SK-N-MC (cell line): ENCODE data around the gene FBXO21.
"Not testable (repeated sequence)": the region's sequence is repeated elsewhere in the genome, so short reads cannot be mapped to it uniquely, and the experiment has no call there.

Experiments used
- DNase-seq: peaks from one replicate; pipeline ENCODE4 v3.0.0-alpha.2; 2011; ENCODE audit warnings: low read depth, low spot score
- H3K27ac ChIP-seq: fragments of 200-600 bp; sonication (generic); 2 replicates; pipeline ENCODE4 v1.5.1; 2016; ENCODE audit warnings: mixed run types
- H3K36me3 ChIP-seq: fragments of 200-600 bp; sonication (generic); 2 replicates; pipeline ENCODE4 v1.6.1; 2017; ENCODE audit warnings: antibody characterized with exemption, low read length, mixed read lengths; ENCODE audit not compliant: insufficient read depth
- H3K4me3 ChIP-seq: fragments of 200-600 bp; sonication (generic); 2 replicates; pipeline ENCODE4 v1.5.1; 2016
- H3K9ac ChIP-seq: fragments of 200-600 bp; sonication (generic); 2 replicates; pipeline ENCODE4 v1.8.0; 2017; ENCODE audit warnings: mixed run types, mixed read lengths; ENCODE audit not compliant: insufficient read length
- H3K9me3 ChIP-seq: fragments of 200-600 bp; sonication (generic); 2 replicates; pipeline ENCODE4 v1.6.1; 2017; ENCODE audit warnings: low read depth, mild to moderate bottlenecking, antibody characterized with exemption, low read length, moderate library complexity, mixed read lengths
- EZH2 ChIP-seq: fragments of 200-600 bp; sonication (generic); IDR thresholded peaks from one replicate; pipeline ENCODE4 v1.6.1; 2017; ENCODE audit warnings: antibody characterized with exemption
- FOXP2 ChIP-seq: optimal IDR thresholded peaks from 2 replicates; pipeline ENCODE3; 2011; ENCODE audit warnings: mild to moderate bottlenecking, moderate library complexity; ENCODE audit not compliant: insufficient read depth; ENCODE audit errors: extremely low read length, control extremely low read depth
- POLR2AphosphoS5 ChIP-seq: IDR thresholded peaks from 2 replicates; pipeline ENCODE4 v1.6.1; 2012; ENCODE audit warnings: mild to moderate bottlenecking, low read depth, low read length, borderline replicate concordance

Gene FBXO21

GRCh38 chr12:117100251-117100650 lies 90.0 kb downstream of the FBXO21 start:
- no peak for DNase-seq
- no peaks in the 10 kb centered on the region for H3K9me3 ChIP-seq
- TF ChIP-seq EZH2 (no peak), FOXP2 (no peak), POLR2AphosphoS5 (no peak)
- H3K36me3 ChIP-seq: no peaks in the 10 kb centered on the region
- H3K9ac ChIP-seq: no peak overlapping the region
- no peak overlapping the region for H3K4me3 ChIP-seq
- no peak overlapping the region for H3K27ac ChIP-seq

DNA sequence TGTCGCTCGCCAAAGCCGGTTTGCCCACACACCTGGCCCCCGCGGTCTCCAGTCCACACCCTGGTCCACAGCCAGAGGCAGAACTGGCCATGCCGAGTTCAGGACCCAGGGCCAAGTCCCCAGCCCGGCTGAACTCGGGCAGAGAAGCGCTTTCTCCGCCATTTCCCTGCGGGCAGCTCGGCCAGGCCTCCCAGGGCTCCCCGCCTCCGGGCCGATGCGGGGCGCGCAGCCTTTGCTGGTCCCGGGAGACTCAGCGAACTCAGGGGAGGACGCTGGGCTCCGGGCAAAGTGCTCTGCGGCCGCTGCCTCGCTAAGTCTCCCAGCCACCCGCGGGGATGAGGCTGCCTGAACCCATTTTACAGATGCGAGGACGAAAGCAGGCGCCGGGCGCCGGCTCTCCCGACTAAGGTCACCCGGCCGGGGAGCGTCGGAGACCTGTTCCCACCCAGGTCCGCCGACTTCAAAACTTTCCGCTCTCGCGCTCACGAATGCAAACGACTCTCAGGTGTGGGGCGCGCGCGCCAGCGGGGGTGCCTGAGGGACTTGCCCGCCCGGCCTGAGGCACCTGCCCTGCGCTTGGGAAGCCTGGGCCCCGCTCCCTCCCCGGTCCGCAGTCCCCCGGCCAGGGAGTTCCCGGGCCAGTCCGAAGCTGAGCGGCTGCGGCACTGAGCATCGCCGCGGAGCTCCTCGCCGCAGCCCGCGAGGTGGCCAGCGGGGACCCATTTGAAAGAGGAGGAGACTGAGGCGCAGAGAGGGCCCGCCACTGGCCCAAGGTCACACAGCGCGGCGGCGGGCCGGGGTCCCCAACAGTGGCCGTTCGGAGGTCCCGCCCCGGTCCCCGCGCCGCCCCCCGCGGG lies 91.7 kb downstream of the FBXO21 start:
- no peaks in the 10 kb centered on the region for H3K36me3 ChIP-seq
- no peaks in the 10 kb centered on the region for H3K9me3 ChIP-seq
- no peak overlapping the region for H3K9ac ChIP-seq
- peak overlapping the region; percentile 72 for H3K4me3 ChIP-seq
- H3K27ac ChIP-seq: no peak overlapping the region
- DNase-seq: no peak
- peak; percentile 91 for TF ChIP-seq EZH2
- no peak for TF ChIP-seq FOXP2

- Histone ChIP-seq H3K36me3 (no peaks in the 10 kb centered on the region), H3K4me3 (no peak overlapping the region), H3K9me3 (no peaks in the 10 kb centered on the region), H3K9ac (no peak overlapping the region), H3K27ac (no peak overlapping the region)
- TF ChIP-seq EZH2 (no peak), POLR2AphosphoS5 (no peak), FOXP2 (no peak)
- DNase-seq: no peak
Measured at GRCh38 chr12:117098024-117098360, 92.3 kb downstream of the FBXO21 start.

DNA sequence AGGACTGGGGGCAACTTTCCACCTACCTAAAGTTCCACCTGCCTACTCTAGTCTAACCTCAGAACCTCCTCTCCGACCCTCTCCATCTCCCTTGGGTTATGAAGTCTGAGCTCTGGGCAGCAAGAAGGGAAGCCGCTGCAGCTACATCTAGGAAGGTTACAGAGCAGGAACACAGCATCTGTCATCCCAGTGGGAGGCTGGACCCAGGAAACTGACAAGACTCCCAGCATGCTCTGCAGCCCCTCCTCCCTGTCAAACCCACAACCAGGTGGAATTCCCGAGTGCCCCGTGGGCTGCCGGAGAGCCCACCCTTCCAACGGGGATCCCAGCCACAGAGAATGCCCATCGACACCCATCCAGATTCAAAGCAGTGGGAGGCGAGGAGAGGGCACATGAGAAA lies 93.1 kb downstream of the FBXO21 start:
- TF ChIP-seq POLR2AphosphoS5 (no peak), FOXP2 (no peak), EZH2 (no peak)

GRCh38 chr12:117096501-117097042 lies 93.7 kb downstream of the FBXO21 start:
- H3K9ac ChIP-seq: no peak overlapping the region
- no peak for DNase-seq
- no peaks in the 10 kb centered on the region for H3K9me3 ChIP-seq
- no peak overlapping the region for H3K4me3 ChIP-seq
- TF ChIP-seq FOXP2 (no peak), POLR2AphosphoS5 (no peak), EZH2 (no peak)
- no peak overlapping the region for H3K27ac ChIP-seq
- H3K36me3 ChIP-seq: no peaks in the 10 kb centered on the region

More for the DNA sequence above, 93.1 kb downstream of the FBXO21 start:
- Histone ChIP-seq H3K9ac (no peak overlapping the region), H3K4me3 (no peak overlapping the region), H3K36me3 (no peaks in the 10 kb centered on the region), H3K9me3 (no peaks in the 10 kb centered on the region), H3K27ac (no peak overlapping the region)
- no peak for DNase-seq

- H3K27ac ChIP-seq, H3K9ac ChIP-seq: not testable (repeated sequence)
Measured at GRCh38 chr12:117095191-117095590, 95.1 kb downstream of the FBXO21 start.

DNA sequence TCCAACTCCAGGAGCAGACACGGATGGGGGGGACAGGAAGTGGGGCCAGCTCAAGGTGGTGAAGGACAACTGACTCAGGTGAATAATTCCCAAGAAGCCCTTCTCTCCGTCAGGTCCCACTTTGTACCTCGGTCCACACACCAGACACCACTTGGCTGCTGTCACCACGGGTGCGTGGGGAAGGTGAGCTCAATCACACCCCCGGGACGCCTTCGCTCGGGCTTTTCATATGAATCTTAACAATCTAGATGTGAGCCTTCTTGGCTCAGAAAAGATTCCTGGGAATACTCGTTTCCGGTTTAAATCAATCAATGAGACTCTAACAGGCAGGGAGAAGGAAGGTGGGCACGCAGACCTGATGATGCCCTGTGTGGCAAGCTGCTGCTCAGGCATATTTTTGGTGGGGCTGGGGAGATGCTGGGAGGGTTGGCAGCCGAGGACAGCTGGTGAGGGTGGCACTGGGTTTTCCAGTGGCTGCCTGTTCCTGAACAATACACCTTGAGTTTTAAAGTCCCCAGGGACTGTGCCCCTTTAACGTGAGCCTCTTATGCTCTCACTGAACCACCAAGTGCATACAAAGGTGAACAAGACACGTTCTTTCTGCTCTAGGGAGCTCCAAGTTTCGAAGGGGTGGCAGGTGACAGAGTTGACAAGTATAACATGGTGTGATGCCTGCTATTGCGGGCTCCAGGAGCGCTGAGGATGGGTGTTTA lies 96.2 kb downstream of the FBXO21 start:
- Histone ChIP-seq H3K9me3 (no peaks in the 10 kb centered on the region), H3K9ac (no peak overlapping the region), H3K36me3 (no peaks in the 10 kb centered on the region), H3K27ac (no peak overlapping the region), H3K4me3 (no peak overlapping the region)
- no peak for DNase-seq
- TF ChIP-seq EZH2 (no peak), POLR2AphosphoS5 (no peak), FOXP2 (no peak)

More at GRCh38 chr12:117095191-117095590, 95.1 kb downstream of the FBXO21 start:
- not testable (repeated sequence) for DNase-seq, H3K4me3 ChIP-seq, H3K9me3 ChIP-seq, H3K36me3 ChIP-seq

- no peak overlapping the region for H3K9ac ChIP-seq
- no peak for DNase-seq
- no peaks in the 10 kb centered on the region for H3K9me3 ChIP-seq
- no peak overlapping the region for H3K27ac ChIP-seq
- no peaks in the 10 kb centered on the region for H3K36me3 ChIP-seq
- TF ChIP-seq FOXP2 (no peak), EZH2 (no peak), POLR2AphosphoS5 (no peak)
- H3K4me3 ChIP-seq: no peak overlapping the region
Measured at GRCh38 chr12:117093431-117093830, 96.8 kb downstream of the FBXO21 start.
